ENCODE measurements around the gene AAGAB. TPM values are rescaled to one million over a fixed set of nuclear protein-coding genes. Genes with fewer than 3 reads are reported as not detected.

The AAGAB gene
- total and polyA plus RNA-seq, 9 donors = 7.8 to 37.1 (median 22.8) TPM

DNA sequence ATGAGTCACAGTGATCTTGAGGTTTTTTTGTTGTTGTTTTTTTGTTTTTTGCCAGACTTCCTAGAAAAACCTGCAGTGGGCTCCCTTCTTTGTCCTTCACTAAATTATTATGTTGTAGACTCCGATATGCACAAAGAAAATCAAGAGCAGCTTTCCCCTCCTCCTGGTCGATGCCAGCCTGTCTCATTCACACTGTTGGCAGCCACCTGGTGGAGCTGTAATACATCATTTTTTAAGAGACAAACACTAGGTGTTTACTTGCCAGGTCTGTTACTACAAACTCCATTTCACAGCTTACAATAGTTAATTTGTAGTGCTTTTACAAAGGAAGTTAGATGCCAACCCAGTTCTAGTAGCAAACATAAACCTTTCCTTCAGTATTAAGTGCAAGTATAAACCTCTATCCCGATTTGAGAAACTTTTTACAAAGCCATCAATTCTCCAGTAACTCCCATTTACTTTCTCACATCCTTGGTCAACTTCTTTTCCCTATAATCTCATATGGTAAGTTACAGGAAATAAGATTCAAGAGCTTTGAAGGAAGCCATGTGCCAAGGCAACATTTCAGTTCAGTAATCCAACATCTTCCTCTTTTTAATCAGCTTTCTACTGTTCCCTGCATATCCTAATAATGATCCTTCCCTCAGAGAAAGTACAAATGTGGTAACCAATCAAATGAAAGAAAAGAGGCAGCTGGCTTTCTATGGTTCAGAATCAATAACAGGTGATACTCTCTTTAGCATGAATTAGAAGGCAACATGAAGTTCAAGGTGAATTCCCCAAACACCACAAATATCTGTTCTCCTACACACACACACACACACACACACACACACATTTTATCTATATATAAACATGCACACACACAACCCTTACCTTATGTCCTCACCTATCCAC is 14.0 kb downstream of the AAGAB start:
- 60 to 70% (median 66%) methylated on average over 3 of the region's 3 CpGs for WGBS, 3 donors
- H3K36me3 ChIP-seq = no peaks in the 10 kb centered on the region
- intact Hi-C loops (cut with DNase I) = no loop called here
- TF ChIP-seq EP300 (IDR thresholded peaks at IDR 0.05) (no peak), POLR2A (IDR thresholded peaks at IDR 0.05) (no peak)
- TF ChIP-seq, protein P1, sequence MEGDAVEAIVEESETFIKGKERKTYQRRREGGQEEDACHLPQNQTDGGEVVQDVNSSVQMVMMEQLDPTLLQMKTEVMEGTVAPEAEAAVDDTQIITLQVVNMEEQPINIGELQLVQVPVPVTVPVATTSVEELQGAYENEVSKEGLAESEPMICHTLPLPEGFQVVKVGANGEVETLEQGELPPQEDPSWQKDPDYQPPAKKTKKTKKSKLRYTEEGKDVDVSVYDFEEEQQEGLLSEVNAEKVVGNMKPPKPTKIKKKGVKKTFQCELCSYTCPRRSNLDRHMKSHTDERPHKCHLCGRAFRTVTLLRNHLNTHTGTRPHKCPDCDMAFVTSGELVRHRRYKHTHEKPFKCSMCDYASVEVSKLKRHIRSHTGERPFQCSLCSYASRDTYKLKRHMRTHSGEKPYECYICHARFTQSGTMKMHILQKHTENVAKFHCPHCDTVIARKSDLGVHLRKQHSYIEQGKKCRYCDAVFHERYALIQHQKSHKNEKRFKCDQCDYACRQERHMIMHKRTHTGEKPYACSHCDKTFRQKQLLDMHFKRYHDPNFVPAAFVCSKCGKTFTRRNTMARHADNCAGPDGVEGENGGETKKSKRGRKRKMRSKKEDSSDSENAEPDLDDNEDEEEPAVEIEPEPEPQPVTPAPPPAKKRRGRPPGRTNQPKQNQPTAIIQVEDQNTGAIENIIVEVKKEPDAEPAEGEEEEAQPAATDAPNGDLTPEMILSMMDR (IDR thresholded peaks at IDR 0.05) = no peak
- H3K4me1 ChIP-seq (ENCODE audit: insufficient read depth) = no peaks in the 10 kb centered on the region
- DNase-seq = no peak
- no peaks in the 10 kb centered on the region for H3K27me3 ChIP-seq
- H3K4me3 ChIP-seq = no peak overlapping the region
- H3K9me3 ChIP-seq = no peaks in the 10 kb centered on the region
- no peak overlapping the region for H3K27ac ChIP-seq

DNA sequence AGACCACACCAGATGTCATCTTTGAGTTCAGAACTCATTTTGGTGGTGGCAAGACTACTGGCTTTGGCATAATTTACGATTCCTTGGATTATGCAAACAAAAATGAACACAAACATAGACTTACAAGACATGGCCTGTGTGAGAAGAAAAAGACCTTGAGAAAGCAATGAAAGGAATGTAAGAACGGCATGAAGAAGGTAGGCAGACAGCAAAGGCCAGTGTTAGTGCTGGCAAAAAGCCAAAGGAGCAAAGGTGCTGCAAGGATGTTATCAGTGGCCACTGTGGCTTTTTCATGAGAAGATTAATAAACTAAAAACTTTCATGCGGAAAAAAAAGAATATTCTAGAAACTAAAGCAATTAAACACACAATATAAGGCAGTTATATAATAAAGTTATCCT is 21.9 kb downstream of the AAGAB start:
- Histone ChIP-seq H3K4me3 (no peak overlapping the region), H3K4me1 (ENCODE audit: insufficient read depth) (peaks cover 3% of the 10 kb centered on the region), H3K9me3 (no peaks in the 10 kb centered on the region), H3K27me3 (no peaks in the 10 kb centered on the region), H3K27ac (no peak overlapping the region), H3K36me3 (no peaks in the 10 kb centered on the region)
- DNase-seq = no peak
- intact Hi-C loops (cut with DNase I) = no loop called here
- TF ChIP-seq EP300 (IDR thresholded peaks at IDR 0.05) (no peak), POLR2A (IDR thresholded peaks at IDR 0.05) (no peak)
- TF ChIP-seq, protein P1 (IDR thresholded peaks at IDR 0.05) = no peak
- WGBS, 3 donors = 42 to 62% (median 50%) methylated on average over 3 of the region's 3 CpGs

DNA sequence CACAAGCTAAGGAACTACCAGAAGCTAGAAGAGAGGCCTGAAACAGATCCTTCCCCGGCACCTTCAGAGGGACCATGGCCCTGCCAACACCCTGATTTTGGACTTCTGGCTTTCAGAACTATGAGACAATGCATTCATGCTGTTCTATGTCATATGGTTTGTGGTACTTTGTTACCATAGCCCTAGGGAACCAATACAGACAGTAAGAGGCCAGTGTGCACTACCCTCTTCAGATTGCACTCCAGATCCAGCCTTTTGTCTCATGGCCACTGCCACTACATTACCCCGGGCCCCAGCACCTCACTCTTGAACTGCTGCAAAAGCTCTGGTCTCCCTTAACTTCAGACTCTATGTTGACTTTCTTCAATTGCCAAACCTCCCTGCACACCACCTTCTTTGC is 24.0 kb downstream of the AAGAB start:
- intact Hi-C loops (cut with DNase I) = no loop called here
- TF ChIP-seq POLR2A (IDR thresholded peaks at IDR 0.05) (no peak), EP300 (IDR thresholded peaks at IDR 0.05) (no peak)
- TF ChIP-seq, protein P1 (IDR thresholded peaks at IDR 0.05) = no peak
- no peak for DNase-seq
- Histone ChIP-seq H3K27ac (no peak overlapping the region), H3K36me3 (no peaks in the 10 kb centered on the region), H3K4me3 (no peak overlapping the region), H3K27me3 (no peaks in the 10 kb centered on the region), H3K9me3 (no peaks in the 10 kb centered on the region), H3K4me1 (ENCODE audit: insufficient read depth) (peaks cover 3% of the 10 kb centered on the region)
- 95 to 100% (median 98%) methylated on average over 2 of the region's 2 CpGs for WGBS, 3 donors

DNA sequence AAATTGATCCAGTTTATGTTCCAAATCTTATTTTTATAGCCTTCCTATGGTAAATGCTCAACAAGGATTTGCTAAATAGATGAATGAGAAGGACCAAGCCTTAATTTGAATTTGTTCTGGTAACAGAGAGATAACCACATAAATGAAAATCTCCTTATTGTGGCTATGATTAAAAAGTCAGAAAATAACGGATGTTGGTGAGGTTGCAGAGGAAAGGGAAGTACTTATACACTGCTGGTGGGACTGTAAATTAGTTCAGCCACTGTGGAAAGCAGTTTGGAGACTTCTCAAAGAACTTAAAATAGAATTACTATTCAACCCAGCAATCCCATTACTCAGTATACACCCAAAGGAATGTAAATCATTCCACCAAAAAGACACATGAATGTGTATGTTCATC is 26.2 kb downstream of the AAGAB start:
- no peaks in the 10 kb centered on the region for H3K9me3 ChIP-seq
- no peaks in the 10 kb centered on the region for H3K36me3 ChIP-seq
- intact Hi-C loops (cut with DNase I) = no loop called here
- peaks cover 3% of the 10 kb centered on the region for H3K4me1 ChIP-seq (ENCODE audit: insufficient read depth)
- no peak overlapping the region for H3K4me3 ChIP-seq
- WGBS, 3 donors = 68 to 77% (median 71%) methylated on average over 1 of the region's 1 CpG
- no peaks in the 10 kb centered on the region for H3K27me3 ChIP-seq
- no peak for DNase-seq
- TF ChIP-seq POLR2A (IDR thresholded peaks at IDR 0.05) (no peak), EP300 (IDR thresholded peaks at IDR 0.05) (no peak)
- TF ChIP-seq, protein P1 (IDR thresholded peaks at IDR 0.05) = no peak
- no peak overlapping the region for H3K27ac ChIP-seq
